ENCODE measurements around the gene LYRM7.
"Not testable (repeated sequence)": the region's sequence is repeated elsewhere in the genome, so short reads cannot be mapped to it uniquely, and the experiment has no call there.

LYRM7 gene

DNA sequence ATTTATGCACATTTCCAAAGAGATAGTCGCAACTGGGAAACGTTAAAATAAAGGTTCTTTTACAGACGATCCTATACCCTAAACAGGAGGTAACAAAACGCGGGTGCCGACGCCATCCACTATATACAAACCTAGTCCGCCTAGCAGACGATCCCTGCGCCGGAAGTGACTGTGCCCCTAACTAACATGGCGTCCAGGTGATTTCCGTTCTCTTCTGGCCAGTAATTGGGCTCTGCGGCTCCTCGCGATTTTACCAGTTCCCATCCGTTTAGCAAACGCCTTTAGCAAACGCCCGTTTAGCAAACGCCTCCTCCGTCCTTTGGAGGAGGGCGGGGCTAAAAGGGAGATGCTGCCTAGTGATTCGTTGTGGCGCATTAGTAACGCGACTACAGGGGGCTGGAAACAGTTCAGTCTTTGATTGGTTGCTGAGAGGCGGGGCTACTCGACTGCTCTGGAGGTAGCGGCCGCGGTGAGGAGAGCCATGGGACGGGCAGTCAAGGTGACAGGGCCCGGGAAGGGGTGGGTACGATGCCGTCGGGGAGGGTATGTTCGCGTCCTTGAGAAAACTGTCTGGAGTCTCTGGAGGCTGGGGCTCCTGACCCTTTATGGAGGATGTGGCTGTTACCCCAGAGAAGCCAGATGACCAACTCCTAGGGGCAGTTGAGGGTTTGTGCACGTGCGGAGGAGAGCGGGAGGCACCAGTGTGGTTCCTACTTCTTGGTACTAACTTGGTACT lies at the start of gene LYRM7:
TSS of gene LYRM7 (plus strand) at position 405 of the 736 bp plus-strand sequence. CDS start at position 482, 77 bp downstream.
- peak; percentile 96 for DNase-seq (ENCODE audit: low read depth, low spot score)
- Histone ChIP-seq H3K36me3 (ENCODE audit: insufficient read depth, insufficient read length, low read length) (no peaks in the 10 kb centered on the region), H3K9ac (ENCODE audit: insufficient read length, low read depth) (peak within 1 kb of the TSS; percentile 78), H3K27me3 (ENCODE audit: insufficient read depth, insufficient read length) (no peaks in the 10 kb centered on the region), H3K4me1 (ENCODE audit: insufficient read depth, insufficient read length) (no peaks in the 10 kb centered on the region), H3K9me3 (ENCODE audit: insufficient read depth, low read length) (no peaks in the 10 kb centered on the region), H3K4me3 (ENCODE audit: insufficient read length, low read depth) (peak within 1 kb of the TSS; percentile 74)
- TF ChIP-seq YY1 (IDR thresholded peaks at IDR 0.05; ENCODE audit: insufficient read depth, insufficient read length): peak; percentile 93
- TF ChIP-seq SUZ12 (IDR thresholded peaks at IDR 0.05; ENCODE audit: extremely low read depth, insufficient read depth, insufficient read length): no peak
- TF ChIP-seq ZNF274 (IDR thresholded peaks at IDR 0.05; ENCODE audit: low read depth, low read length): no peak

DNA sequence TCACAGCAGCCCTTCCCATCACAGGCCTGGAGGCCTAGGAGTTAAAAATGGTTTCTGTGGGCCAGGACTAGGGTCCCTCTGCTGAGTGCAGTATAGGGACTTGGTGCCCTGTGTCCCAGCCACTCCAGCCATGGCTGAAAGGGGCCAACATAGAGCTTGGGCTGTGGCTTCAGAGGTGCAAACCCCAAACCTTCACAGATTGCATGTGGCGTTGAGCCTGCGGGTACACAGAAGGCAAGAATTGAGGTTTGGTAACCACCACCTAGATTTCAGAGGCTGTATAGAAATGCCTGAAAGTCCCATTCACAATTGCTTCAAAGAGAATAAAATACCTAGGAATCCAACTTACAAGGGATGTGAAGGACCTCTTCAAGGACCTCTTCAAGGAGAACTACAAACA lies 43.5 kb upstream of the LYRM7 start:
- H3K4me3 ChIP-seq (ENCODE audit: insufficient read length, low read depth); H3K36me3 ChIP-seq (ENCODE audit: insufficient read depth, insufficient read length, low read length); DNase-seq (ENCODE audit: low read depth, low spot score); H3K9me3 ChIP-seq (ENCODE audit: insufficient read depth, low read length); H3K9ac ChIP-seq (ENCODE audit: insufficient read length, low read depth); H3K4me1 ChIP-seq (ENCODE audit: insufficient read depth, insufficient read length); H3K27me3 ChIP-seq (ENCODE audit: insufficient read depth, insufficient read length): not testable (repeated sequence)

DNA sequence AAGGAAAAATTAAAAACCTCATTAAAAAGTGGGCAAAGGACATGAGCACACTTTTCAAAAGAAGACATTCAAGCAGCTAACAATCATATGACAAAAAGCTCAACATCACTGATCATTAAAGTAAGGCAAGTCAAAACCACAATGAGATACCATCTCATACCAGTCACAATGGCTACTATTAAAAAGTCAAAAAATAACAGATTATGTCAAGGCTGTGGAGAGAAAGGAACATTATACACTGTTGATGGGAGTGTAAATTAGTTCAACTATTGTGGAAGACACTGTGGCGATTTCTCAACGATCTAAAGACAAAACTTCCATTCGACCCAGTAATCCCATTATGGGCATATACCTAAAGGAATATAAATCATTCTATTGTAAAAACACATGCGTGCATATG lies 41.4 kb upstream of the LYRM7 start:
- no peak for DNase-seq (ENCODE audit: low read depth, low spot score)
- no peaks in the 10 kb centered on the region for H3K27me3 ChIP-seq (ENCODE audit: insufficient read depth, insufficient read length)

DNA sequence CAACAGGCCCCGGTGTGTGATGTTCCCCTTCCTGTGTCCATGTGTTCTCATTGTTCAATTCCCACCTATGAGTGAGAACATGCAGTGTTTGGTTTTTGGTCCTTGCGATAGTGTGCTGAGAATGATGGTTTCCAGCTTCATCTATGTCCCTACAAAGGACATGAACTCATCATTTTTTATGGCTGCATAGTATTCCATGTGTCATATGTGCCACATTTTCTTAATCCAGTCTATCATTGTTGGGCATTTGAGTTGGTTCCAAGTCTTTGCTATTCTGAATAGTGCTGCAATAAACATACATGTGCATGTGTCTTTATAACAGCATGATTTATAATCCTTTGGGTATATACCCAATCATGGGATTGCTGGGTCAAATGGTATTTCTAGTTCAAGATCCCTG lies 37.7 kb upstream of the LYRM7 start:
- H3K4me3 ChIP-seq (ENCODE audit: insufficient read length, low read depth); H3K9ac ChIP-seq (ENCODE audit: insufficient read length, low read depth); H3K36me3 ChIP-seq (ENCODE audit: insufficient read depth, insufficient read length, low read length); H3K4me1 ChIP-seq (ENCODE audit: insufficient read depth, insufficient read length); DNase-seq (ENCODE audit: low read depth, low spot score); H3K27me3 ChIP-seq (ENCODE audit: insufficient read depth, insufficient read length); H3K9me3 ChIP-seq (ENCODE audit: insufficient read depth, low read length): not testable (repeated sequence)

More for the DNA sequence above, 41.4 kb upstream of the LYRM7 start:
- H3K9me3 ChIP-seq (ENCODE audit: insufficient read depth, low read length): no peaks in the 10 kb centered on the region; the same call in 1 of the 2 replicates
- no peak for TF ChIP-seq ZNF274 (IDR thresholded peaks at IDR 0.05; ENCODE audit: low read depth, low read length)
- no peak for TF ChIP-seq SUZ12 (IDR thresholded peaks at IDR 0.05; ENCODE audit: extremely low read depth, insufficient read depth, insufficient read length)
- no peak for TF ChIP-seq YY1 (IDR thresholded peaks at IDR 0.05; ENCODE audit: insufficient read depth, insufficient read length)
- H3K4me1 ChIP-seq (ENCODE audit: insufficient read depth, insufficient read length): no peaks in the 10 kb centered on the region
- H3K36me3 ChIP-seq (ENCODE audit: insufficient read depth, insufficient read length, low read length): no peaks in the 10 kb centered on the region
- H3K4me3 ChIP-seq (ENCODE audit: insufficient read length, low read depth): no peak overlapping the region
- no peak overlapping the region for H3K9ac ChIP-seq (ENCODE audit: insufficient read length, low read depth)

DNA sequence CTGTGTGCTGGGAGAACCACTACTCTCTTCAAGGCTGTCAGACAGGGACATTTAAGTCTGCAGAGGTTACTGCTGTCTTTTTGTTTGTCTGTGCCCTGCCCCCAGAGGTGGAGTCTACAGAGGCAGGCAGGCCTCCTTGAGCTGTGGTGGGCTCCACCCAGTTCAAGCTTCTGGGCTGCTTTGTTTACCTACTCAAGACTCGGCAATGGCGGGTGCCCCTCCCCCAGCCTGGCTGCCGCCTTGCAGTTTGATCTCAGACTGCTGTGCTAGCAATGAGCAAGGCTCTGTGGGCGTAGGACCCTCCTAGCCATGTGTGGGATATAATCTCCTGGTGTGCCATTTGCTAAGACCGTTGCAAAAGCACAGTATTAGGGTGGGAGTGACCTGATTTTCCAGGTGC lies 32.3 kb upstream of the LYRM7 start:
- H3K9ac ChIP-seq (ENCODE audit: insufficient read length, low read depth); H3K27me3 ChIP-seq (ENCODE audit: insufficient read depth, insufficient read length); H3K4me1 ChIP-seq (ENCODE audit: insufficient read depth, insufficient read length); H3K9me3 ChIP-seq (ENCODE audit: insufficient read depth, low read length); H3K36me3 ChIP-seq (ENCODE audit: insufficient read depth, insufficient read length, low read length); H3K4me3 ChIP-seq (ENCODE audit: insufficient read length, low read depth); DNase-seq (ENCODE audit: low read depth, low spot score): not testable (repeated sequence)

DNA sequence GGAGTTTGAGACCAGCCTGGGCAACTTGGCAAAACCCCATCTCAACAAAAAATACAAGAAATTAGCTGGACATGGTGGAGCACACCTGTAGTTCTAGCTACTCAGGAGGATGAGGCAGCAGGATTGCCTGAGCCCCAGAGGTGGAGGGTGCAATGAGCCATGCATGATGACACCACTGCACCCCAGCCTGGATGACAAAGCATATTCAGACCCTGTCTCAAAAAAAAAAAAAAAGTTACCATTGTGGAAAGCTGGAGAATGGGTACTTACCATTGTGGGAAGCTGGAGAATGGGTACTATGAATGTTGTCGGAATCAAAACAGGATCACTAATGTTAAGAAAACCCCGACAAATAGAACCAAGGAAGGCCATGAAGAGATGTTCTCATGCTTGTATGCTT lies 31.4 kb upstream of the LYRM7 start:
- Histone ChIP-seq H3K27me3 (ENCODE audit: insufficient read depth, insufficient read length) (no peaks in the 10 kb centered on the region), H3K4me3 (ENCODE audit: insufficient read length, low read depth) (no peak overlapping the region), H3K4me1 (ENCODE audit: insufficient read depth, insufficient read length) (no peaks in the 10 kb centered on the region), H3K36me3 (ENCODE audit: insufficient read depth, insufficient read length, low read length) (no peaks in the 10 kb centered on the region), H3K9me3 (ENCODE audit: insufficient read depth, low read length) (peaks cover 4% of the 10 kb centered on the region; the same call in 1 of the 2 replicates), H3K9ac (ENCODE audit: insufficient read length, low read depth) (no peak overlapping the region)
- DNase-seq (ENCODE audit: low read depth, low spot score): no peak
- TF ChIP-seq SUZ12 (IDR thresholded peaks at IDR 0.05; ENCODE audit: extremely low read depth, insufficient read depth, insufficient read length) (no peak), ZNF274 (IDR thresholded peaks at IDR 0.05; ENCODE audit: low read depth, low read length) (no peak), YY1 (IDR thresholded peaks at IDR 0.05; ENCODE audit: insufficient read depth, insufficient read length) (no peak)

DNA sequence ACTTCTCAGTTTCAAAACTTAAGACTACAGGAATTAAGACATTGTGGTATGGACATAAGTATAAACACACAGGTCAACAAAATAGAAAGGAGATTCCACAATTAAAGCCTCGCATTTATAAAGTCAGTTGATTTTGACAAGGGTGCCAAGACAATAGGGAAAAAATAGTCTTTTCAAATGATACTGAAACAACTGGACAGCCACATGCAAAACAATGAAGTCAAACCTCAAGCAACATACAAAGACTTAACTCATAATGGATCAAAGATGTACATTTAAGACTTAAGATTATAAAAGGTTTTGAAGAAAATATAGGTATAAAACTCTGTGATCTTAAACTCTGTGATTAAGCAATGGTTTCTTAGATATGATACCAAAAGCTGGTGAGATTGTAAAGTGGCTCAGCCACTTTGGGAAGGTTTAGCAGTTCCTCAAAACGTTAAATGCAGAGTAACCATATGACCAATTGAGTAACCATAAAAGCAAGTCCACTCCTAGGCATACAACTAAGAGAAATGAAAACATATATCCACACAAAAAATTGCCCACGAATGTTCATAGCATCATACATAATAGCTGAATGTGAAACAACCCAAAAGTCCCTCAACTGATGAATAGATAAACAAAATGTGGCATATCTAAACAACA lies 27.6 kb upstream of the LYRM7 start:
- no peak for TF ChIP-seq ZNF274 (IDR thresholded peaks at IDR 0.05; ENCODE audit: low read depth, low read length)
- no peak for TF ChIP-seq YY1 (IDR thresholded peaks at IDR 0.05; ENCODE audit: insufficient read depth, insufficient read length)
- TF ChIP-seq SUZ12 (IDR thresholded peaks at IDR 0.05; ENCODE audit: extremely low read depth, insufficient read depth, insufficient read length): no peak
- DNase-seq (ENCODE audit: low read depth, low spot score): no peak
- H3K27me3 ChIP-seq (ENCODE audit: insufficient read depth, insufficient read length): no peaks in the 10 kb centered on the region
- H3K4me1 ChIP-seq (ENCODE audit: insufficient read depth, insufficient read length): no peaks in the 10 kb centered on the region
- no peaks in the 10 kb centered on the region for H3K36me3 ChIP-seq (ENCODE audit: insufficient read depth, insufficient read length, low read length)
- H3K9me3 ChIP-seq (ENCODE audit: insufficient read depth, low read length): peaks cover 4% of the 10 kb centered on the region; the same call in 1 of the 2 replicates
- no peak overlapping the region for H3K4me3 ChIP-seq (ENCODE audit: insufficient read length, low read depth)
- H3K9ac ChIP-seq (ENCODE audit: insufficient read length, low read depth): no peak overlapping the region

All from NT2/D1 (cell line).